GM18907 (cell line): ENCODE data around the gene PPP3CB.

Experiments
- ATAC-seq: cut with Tn5 transposase; IDR thresholded peaks from one replicate; pipeline ENCODE4 v1.9.1; 2021; ENCODE audit warnings: mild to moderate bottlenecking, moderate library complexity; ENCODE audit not compliant: unreplicated experiment

PPP3CB gene

GRCh38 chr10:73485320-73485719 is 10.5 kb downstream of the PPP3CB start:
- ATAC-seq: no peak

DNA sequence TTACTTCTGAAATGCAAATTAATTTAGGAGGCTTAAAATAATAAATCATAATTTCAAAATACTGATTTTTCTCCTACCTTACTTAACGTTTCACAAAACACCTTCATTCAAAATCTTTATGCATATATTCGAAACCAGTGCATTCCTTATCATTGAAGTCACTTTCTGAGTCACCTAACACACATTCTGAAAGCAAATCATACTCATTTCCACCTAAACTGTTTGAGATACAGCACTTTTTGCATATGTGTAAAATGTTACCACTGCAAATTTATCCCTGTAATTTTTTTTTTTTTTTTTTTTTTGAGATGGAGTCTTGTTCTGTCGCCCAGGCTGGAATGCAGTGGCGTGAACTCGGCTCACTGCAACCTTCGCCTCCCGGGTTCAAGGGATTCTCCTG is 15.7 kb downstream of the PPP3CB start:
- no peak for ATAC-seq

- no peak for ATAC-seq
Measured at GRCh38 chr10:73478636-73479035, 17.2 kb downstream of the PPP3CB start.

DNA sequence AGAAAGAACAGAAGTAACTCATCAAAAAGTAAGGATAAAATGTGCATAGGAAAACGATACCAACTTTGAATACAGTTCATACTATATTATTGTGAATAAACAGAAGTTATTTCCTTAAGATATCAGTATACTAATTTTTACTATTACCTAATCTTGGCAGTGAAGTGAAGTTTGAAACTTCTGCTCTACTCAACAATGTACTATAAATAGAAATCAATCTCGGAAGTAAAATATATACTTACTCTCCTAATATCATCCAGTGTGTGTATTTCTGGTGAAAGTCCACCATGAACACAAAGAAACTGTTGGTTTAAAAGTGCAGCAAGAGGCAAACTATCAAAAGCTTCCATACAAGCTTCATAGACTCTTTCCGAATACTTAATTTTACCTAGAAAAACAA is 24.6 kb downstream of the PPP3CB start:
- ATAC-seq: no peak

DNA sequence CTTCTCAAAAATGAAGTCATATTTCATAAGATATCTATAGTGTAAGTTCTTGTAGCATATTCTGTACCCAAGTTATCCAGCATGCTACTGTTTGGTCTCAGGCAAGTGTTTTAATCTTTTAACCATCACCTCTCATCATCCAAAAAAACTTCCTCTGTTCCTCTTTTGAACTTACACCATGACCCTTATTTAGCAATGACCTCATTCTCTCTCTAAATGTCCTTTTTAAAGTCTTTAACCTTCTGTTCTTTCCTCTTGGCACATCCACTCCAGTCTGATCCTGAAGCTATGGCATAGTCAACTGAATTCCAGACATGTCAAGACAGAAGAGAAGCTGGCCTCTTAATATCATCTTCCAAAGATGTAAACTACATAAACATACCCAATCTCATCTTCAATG is 26.2 kb downstream of the PPP3CB start:
- ATAC-seq: no peak

DNA sequence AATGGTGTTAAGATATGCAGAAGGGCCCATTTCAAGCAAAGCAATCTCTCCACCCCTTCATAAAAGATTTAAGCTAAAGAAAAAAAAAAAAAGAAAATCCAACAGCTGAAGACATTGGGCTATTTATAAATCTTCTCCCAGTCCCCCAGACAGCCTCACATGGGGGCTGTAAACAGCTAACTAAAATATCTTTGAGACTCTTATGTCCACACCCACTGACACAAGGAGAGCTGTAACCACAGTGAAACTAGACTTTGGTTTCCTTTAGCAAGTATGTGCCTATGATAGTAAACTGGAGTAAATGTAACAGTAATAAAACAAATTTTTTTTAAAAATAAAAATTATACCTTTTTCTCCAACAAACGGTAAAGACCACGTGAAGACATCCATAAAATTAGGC is 28.6 kb downstream of the PPP3CB start:
- no peak for ATAC-seq

DNA sequence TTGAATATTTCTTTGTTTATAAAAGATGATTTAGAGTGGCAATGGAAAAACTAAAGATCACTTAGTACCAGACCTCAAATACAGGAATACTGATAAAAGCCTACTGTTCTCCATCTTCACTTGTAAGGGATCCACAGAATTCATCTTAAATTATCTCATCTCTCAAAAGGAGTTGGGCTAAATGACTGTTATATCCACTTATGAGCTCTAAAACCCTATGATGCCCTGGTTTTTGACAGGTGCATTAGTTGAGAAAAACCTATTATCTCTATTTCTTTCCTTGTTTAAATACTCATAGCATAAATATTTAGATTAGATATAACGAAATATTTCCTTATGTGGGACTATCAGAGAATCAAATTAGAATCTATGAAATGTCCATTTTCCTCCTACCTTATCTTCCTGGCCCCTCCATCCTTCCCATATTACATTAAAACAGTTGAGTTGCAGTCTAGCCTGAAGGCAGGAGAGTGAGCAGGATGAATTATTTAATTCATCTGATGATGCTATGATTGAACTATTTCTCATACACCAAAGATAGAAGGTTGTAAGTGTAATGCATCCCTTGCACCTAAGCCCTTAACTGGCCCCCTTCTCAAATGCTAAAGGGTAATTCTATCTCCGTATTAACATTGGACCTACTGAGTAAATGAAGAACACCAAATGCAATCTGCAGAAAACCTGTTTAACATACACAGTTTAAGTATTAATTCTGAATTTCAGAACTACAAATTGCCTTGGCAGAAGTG is 29.7 kb downstream of the PPP3CB start:
- no peak for ATAC-seq

DNA sequence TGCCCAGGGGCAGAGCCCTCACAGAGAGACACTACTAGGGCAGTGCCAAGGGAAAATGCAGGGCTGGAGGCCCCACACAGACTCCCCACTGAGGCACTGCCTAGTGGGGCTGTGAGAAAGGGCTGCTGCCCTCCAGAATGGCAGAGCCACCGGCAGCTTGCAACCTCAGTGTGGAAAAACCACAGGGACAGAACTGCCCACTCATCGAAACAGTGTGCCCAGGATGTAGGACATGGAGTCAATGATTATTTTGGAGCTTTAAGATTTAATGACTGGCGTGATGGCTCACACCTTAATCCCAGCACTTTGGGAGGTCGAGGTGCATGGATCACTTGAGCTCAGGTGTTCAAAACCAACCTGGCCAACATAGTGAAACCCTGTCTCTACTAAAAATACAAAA is 34.9 kb downstream of the PPP3CB start:
- ATAC-seq: no peak

- ATAC-seq: no peak
Measured at GRCh38 chr10:73459683-73460314, 36.0 kb downstream of the PPP3CB start.

GRCh38 chr10:73456187-73456890 is 39.5 kb downstream of the PPP3CB start:
- ATAC-seq: no peak

GRCh38 chr10:73449113-73449512 is 46.7 kb downstream of the PPP3CB start:
- ATAC-seq: no peak

GRCh38 chr10:73448384-73448783 is 47.4 kb downstream of the PPP3CB start:
- ATAC-seq: no peak

GRCh38 chr10:73446926-73447325 is 48.9 kb downstream of the PPP3CB start:
- ATAC-seq: no peak

- ATAC-seq: no peak
Measured at GRCh38 chr10:73444457-73444856, 51.4 kb downstream of the PPP3CB start.

GRCh38 chr10:73439605-73440312 is 56.1 kb downstream of the PPP3CB start:
- no peak for ATAC-seq

- no peak for ATAC-seq
Measured at GRCh38 chr10:73439055-73439454, 56.8 kb downstream of the PPP3CB start.

DNA sequence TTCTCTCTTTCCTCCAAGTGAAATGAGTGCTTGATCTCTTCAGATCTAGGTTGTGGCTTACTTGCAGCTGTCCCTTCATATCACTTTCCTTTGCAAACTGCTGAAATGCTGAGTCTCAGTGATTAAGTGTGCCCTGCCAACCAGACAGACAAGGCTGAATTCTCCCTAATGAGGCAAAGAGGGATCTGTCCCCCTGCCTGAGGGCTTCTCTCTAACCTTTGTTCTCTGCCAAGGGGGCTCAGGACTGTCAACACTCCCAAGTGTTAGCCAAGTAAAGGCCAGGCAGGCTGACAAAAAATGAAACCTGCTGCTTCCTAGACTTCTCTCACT is 62.3 kb downstream of the PPP3CB start, which contains the start of gene MSS51:
MSS51 (minus strand) TSS at position 24 of the 330 bp plus-strand sequence. CDS start 5,277 bp downstream, outside the sequence.
- ATAC-seq: no peak

- ATAC-seq: no peak
Measured at GRCh38 chr10:73432646-73433537, 62.9 kb downstream of the PPP3CB start.

GRCh38 chr10:73426318-73426717 is 69.5 kb downstream of the PPP3CB start:
- no peak for ATAC-seq

- no peak for ATAC-seq
Measured at GRCh38 chr10:73424478-73424877, 71.3 kb downstream of the PPP3CB start.
